Colonic mucosa (tissue), 4 donors: ENCODE results near the gene LRRC53. TPM values are rescaled to one million over a fixed set of nuclear protein-coding genes. Genes with fewer than 3 reads are reported as not detected.

Experiments used
- DNase-seq: peaks from one replicate; pipeline ENCODE4 v3.0.0-alpha.2; 2020
- H3K27ac ChIP-seq: fragments of 200-600 bp; one replicate; pipeline ENCODE4 v1.8.0; 2021
- H3K27me3 ChIP-seq: fragments of 200-600 bp; one replicate; pipeline ENCODE4 v1.8.0; 2021
- H3K36me3 ChIP-seq: fragments of 200-600 bp; one replicate; pipeline ENCODE4 v1.8.0; 2021
- H3K4me1 ChIP-seq: fragments of 200-600 bp; one replicate; pipeline ENCODE4 v1.8.0; 2021; ENCODE audit warnings: mild to moderate bottlenecking
- H3K4me3 ChIP-seq: fragments of 200-600 bp; one replicate; pipeline ENCODE4 v1.8.0; 2021
- H3K9ac ChIP-seq, 2 donors: one replicate each; pipeline ENCODE4 v1.7.0; 2013; ENCODE audit warnings: control low read depth in 2 of 2, low read depth in 2 of 2, low read length in 2 of 2
- H3K9me3 ChIP-seq: fragments of 200-600 bp; one replicate; pipeline ENCODE4 v1.8.0; 2021
- intact Hi-C: fragments of 100-400 bp; cut with DNase I; formaldehyde crosslinking; loops from one replicate; pipeline ENCODE4 v1.14.1; 2022
- total RNA-seq, 2 donors: library from RNA; stranded (reverse); fragmentation: NEBNext Ultra II Directional in 1 of 2; extraction: Animal tissue kit (Norgen Biotek cat#: 25700) in 1 of 2; gene quantifications; one replicate each; pipeline ENCODE4 v1.2.1, GENCODE V29; 2021
- TF ChIP-seq, protein P1 (sequence below): fragments of 200-600 bp; IDR thresholded peaks from one replicate; pipeline ENCODE4 v1.8.0; 2022; ENCODE audit warnings: antibody characterized with exemption, mild to moderate bottlenecking
- donor health status: healthy.
- donor health status: DM: no; HTN: no; CAD: no.
- donor health status: DM: no; HTN: no; CAD: no.

Gene LRRC53
- total RNA-seq, 2 donors from 2014 or later, result 0.07 TPM; not detected in 1

DNA sequence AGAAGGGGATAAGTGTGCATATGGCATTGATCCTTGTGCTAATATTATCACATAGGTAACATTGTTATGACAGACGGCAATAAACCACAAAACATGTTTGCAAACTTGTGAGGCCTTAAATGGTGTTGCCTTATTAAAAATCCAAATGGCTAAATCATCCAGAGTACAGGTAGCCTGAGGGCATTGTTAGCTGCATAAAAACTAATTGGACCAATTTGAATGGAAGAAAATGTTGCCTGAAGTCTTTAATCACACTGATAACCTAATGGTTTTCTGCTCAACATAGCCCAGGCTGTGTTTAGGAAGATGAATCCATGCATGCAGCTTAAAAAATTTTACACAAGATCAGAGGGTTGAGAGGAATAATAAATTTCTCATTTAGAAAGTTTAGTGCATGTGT, 19.4 kb upstream of the LRRC53 start:
- no peaks in the 10 kb centered on the region for H3K9me3 ChIP-seq
- intact Hi-C loops, result no loop called here
- TF ChIP-seq, protein P1, sequence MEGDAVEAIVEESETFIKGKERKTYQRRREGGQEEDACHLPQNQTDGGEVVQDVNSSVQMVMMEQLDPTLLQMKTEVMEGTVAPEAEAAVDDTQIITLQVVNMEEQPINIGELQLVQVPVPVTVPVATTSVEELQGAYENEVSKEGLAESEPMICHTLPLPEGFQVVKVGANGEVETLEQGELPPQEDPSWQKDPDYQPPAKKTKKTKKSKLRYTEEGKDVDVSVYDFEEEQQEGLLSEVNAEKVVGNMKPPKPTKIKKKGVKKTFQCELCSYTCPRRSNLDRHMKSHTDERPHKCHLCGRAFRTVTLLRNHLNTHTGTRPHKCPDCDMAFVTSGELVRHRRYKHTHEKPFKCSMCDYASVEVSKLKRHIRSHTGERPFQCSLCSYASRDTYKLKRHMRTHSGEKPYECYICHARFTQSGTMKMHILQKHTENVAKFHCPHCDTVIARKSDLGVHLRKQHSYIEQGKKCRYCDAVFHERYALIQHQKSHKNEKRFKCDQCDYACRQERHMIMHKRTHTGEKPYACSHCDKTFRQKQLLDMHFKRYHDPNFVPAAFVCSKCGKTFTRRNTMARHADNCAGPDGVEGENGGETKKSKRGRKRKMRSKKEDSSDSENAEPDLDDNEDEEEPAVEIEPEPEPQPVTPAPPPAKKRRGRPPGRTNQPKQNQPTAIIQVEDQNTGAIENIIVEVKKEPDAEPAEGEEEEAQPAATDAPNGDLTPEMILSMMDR, result no peak
- no peaks in the 10 kb centered on the region for H3K27me3 ChIP-seq
- no peaks in the 10 kb centered on the region for H3K4me1 ChIP-seq
- H3K9ac ChIP-seq, result no peak overlapping the region
- H3K4me3 ChIP-seq, result no peak overlapping the region
- H3K36me3 ChIP-seq, result no peaks in the 10 kb centered on the region
- no peak overlapping the region for H3K27ac ChIP-seq
- no peak for DNase-seq

DNA sequence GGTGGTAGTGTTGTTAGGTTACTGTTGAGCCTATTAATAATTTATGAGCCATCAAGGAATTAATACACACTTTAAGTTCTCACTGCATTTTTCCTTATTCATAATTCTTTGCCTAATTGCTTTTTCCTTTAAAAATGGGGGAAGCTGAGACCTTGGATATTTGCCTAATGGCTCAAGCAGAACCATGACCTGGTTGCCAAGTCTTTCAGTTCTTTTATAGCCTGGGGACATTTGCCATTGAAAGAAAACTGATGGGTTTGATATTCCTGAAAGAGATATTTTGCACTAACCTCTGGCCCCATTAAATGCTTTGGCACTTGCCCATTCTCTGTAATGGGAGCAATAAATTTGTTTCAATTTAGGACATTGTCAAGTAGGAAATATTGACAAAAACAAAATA, 18.5 kb upstream of the LRRC53 start:
- no peak for DNase-seq
- Histone ChIP-seq H3K27me3 (no peaks in the 10 kb centered on the region), H3K27ac (no peak overlapping the region), H3K9me3 (no peaks in the 10 kb centered on the region), H3K4me1 (no peaks in the 10 kb centered on the region), H3K36me3 (no peaks in the 10 kb centered on the region), H3K9ac (no peak overlapping the region), H3K4me3 (no peak overlapping the region)
- TF ChIP-seq, protein P1, result no peak
- intact Hi-C loops, result no loop called here

DNA sequence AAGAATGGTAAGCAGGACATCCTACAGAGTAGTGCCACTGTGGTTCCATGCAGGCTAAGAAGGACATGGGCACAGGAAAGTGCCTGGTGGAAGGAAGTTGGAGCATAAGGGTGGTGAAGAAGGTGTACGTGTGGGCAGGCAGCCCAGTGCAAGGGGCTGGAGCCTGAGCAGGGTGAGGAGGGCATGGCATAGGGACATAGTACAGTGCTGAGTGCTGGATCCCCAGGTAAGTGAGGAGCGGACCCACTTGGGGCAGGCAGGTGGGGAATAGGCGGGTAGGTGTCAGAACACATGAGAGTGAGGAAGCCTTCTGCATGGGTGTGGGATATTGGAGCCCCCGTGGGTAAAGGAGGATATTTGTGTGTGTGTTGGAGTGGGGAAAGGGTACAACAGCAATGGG, 15.7 kb upstream of the LRRC53 start:
- intact Hi-C loops, result no loop called here
- Histone ChIP-seq H3K36me3 (no peaks in the 10 kb centered on the region), H3K4me3 (no peak overlapping the region), H3K4me1 (no peaks in the 10 kb centered on the region), H3K9me3 (no peaks in the 10 kb centered on the region), H3K27me3 (no peaks in the 10 kb centered on the region), H3K9ac (no peak overlapping the region), H3K27ac (no peak overlapping the region)
- TF ChIP-seq, protein P1, result no peak
- no peak for DNase-seq

DNA sequence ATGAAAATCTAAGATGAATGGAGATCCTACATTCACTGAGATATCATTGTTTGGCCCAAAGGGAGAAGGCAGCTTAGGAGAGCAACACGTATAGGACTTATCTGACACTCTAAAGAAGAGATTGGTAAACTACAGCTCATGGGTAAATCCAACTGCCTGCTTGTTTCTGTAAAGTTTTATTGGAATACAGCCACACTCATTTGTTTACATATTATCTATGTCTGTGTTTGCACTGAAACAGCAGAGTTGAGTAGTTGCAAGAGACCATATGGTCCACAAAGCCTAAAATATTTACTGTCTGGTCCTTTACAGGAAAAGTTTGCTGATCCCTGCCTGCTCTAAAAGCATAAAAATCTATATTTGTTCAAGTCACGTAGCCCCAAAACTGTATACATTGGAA, 14.3 kb upstream of the LRRC53 start:
- Histone ChIP-seq H3K9ac (no peak overlapping the region), H3K27ac (no peak overlapping the region), H3K9me3 (no peaks in the 10 kb centered on the region), H3K27me3 (no peaks in the 10 kb centered on the region), H3K4me1 (no peaks in the 10 kb centered on the region), H3K36me3 (no peaks in the 10 kb centered on the region), H3K4me3 (no peak overlapping the region)
- TF ChIP-seq, protein P1, result no peak
- no peak for DNase-seq
- intact Hi-C loops, result no loop called here

DNA sequence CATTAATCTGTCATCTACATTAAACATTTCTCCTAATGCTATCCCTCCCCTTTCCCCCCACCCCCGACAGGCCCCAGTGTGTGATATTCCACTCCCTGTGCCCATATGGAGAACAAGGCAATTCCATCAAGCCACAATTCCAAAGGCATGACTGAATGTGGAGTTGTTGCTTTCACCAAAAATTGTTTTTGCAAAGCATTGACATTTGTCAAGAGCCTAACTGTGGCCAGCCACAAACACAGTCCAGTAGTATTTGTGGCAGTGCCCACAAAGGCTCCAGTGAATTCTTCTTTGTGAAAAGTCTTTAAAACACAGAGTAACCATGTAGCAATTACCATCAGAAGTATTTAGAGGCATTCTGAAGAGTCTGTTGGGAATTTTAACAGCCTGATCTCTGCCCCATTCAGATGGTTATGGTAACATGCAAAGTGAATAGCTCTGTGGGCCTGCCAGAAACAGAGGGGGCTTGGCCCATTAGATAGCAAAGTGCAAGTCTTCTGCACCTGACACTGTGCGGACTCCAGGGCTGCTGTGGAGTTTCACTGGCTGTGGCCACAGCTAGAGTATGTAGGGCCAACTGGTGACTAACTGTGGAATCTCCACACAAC, 11.6 kb upstream of the LRRC53 start:
- DNase-seq, result no peak

More for the DNA sequence above, 11.6 kb upstream of the LRRC53 start:
- Histone ChIP-seq H3K4me3 (no peak overlapping the region), H3K27me3 (no peaks in the 10 kb centered on the region), H3K36me3 (no peaks in the 10 kb centered on the region), H3K9ac (no peak overlapping the region), H3K9me3 (no peaks in the 10 kb centered on the region), H3K27ac (no peak overlapping the region), H3K4me1 (no peaks in the 10 kb centered on the region)
- TF ChIP-seq, protein P1, result no peak
- intact Hi-C loops, result no loop called here
